Measurements from ENCODE around the gene ZNF679.

DNA sequence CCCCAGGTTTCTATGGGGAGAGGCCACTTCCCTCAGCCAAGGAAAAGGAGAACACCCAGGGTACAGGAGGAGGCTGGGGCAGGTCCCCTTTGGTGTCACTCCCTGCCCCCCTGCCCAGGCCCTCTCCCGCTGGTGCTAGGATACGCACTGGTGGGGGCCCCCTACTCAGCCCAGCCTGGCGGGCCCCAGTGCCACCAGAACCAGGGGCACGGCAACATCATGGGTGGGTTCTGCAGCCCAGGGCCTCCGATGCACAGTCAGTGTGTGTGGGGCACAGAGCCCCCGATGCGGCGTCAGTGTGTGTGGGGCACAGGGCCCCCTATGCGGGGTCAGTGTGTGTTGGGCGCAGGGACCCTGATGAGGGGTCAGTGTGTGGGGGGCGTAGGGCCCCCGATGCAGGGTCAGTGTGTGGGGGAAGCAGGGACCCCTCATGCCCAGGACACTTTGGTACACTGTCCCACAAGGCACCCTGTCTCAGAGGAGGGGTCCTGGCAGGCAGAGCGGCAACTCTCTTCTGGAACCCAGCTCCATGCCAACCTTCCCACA lies 44.4 kb upstream of the ZNF679 start:
- TF ChIP-seq, protein P1, sequence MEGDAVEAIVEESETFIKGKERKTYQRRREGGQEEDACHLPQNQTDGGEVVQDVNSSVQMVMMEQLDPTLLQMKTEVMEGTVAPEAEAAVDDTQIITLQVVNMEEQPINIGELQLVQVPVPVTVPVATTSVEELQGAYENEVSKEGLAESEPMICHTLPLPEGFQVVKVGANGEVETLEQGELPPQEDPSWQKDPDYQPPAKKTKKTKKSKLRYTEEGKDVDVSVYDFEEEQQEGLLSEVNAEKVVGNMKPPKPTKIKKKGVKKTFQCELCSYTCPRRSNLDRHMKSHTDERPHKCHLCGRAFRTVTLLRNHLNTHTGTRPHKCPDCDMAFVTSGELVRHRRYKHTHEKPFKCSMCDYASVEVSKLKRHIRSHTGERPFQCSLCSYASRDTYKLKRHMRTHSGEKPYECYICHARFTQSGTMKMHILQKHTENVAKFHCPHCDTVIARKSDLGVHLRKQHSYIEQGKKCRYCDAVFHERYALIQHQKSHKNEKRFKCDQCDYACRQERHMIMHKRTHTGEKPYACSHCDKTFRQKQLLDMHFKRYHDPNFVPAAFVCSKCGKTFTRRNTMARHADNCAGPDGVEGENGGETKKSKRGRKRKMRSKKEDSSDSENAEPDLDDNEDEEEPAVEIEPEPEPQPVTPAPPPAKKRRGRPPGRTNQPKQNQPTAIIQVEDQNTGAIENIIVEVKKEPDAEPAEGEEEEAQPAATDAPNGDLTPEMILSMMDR (IDR thresholded peaks at IDR 0.05 in 4 of 5, conservative IDR thresholded peaks at IDR 0.05 in 1 of 5) = no peak
- TF ChIP-seq POLR2A (IDR thresholded peaks at IDR 0.05) = no peak
